HG02885 (cell line): ENCODE data around the gene PHF2.
A peak's percentile ranks its signal among the peaks of the same experiment; 100 is the strongest.

Experiments used
- ATAC-seq: cut with Tn5 transposase; IDR thresholded peaks from one replicate; pipeline ENCODE4 v1.9.1; 2021; ENCODE audit warnings: mild to moderate bottlenecking; ENCODE audit not compliant: unreplicated experiment, poor library complexity

The PHF2 gene

DNA sequence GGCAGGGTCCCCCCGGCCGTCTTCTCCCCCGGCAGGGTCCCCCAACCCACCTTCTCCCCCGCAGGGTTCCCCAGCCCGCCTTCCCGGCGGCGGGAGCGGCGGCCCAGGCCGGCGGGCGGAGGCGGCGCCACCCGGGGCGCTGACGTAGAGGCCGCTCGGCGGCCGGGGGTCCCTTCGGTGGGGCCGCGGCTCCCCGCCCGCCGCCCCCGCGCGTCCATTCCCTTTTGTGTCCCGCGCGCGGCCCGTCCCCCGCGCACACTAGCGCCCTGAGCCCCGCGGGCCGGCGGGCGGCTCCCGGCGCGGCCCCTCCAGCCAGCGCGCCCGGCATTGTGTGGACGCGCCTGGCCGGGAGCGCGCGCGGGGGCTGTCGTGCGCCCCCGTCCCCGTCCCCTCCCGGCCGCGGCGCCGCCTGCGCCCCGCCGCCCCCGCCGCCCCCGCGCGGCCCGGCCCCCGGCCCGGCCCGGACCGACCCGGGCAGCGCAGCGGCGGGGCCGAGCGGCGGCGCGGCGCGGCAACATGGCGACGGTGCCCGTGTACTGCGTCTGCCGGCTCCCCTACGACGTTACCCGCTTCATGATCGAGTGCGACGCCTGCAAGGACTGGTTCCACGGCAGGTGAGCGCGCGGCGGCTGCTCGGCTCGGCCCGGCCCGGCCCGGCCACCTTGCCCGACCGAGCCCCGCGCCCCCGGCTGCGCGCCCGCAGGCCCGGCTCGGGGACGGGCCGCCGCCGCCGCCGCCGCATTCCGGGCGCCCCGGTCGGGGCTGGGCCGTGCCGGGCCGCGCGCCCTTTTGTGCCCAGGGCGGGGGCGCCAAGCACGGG, at the start of gene PHF2:
Gene PHF2, plus strand, starts transcription at position 327 of the 820 bp plus-strand sequence. Its CDS starts 190 bp downstream, at position 517.
- peak; percentile 52 for ATAC-seq

DNA sequence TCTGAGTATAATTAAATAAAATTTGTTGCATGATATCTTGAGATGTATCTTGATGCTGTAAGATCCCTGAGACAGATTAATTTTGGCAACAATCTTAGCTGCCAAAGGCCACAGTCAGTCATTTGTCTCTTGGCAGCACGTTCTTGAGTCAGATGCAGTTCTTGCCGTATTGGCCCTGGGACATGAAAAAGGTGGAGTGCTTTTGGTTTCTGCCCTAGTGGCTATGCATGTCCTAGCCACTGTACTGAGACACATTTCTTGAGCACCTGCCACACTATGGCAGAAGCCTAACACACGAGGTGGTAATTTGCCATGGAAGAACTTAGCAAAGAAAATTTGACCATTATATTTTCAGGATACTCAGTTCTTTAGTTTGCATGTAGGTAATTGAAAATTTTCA, 45.0 kb upstream of the PHF2 start:
- ATAC-seq, result no peak

DNA sequence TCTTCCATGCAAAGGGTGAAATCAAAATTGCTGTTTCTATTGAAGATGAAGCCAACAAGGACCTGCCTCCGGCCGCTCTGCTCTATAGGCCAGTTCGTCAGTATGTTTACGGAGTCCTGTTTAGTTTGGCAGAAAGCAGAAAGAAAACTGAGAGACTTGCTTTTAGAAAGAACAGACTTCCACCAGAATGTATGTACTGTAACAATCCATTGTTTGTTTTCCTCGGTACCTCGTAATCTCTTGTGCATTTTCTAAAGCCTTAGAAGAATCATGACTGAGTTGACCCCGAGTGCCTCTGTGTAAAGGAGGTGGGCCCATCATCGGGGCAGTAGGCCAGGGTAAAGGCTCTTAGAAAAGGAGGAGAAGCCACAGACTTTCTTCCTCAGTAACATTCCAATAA, 44.2 kb upstream of the PHF2 start:
- ATAC-seq, result no peak

DNA sequence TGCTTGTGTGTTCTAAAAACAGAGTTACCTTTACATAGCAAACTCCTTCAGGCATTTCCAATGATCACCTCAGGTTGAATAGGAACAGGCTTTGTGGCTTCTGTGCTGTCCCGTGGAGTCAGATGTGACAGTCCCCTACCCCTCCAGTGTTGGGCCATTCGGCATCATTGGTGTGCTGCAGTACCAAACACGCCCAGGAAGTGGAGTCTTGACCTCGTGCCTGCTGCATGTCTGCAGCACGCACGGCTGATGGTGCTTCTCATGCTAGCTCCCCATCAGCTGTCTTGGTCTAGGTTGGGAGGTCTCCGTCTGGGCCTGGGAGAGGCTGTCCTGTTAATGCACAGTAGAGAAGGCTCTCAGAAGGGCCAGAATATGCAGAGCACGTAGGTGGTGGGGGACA, 42.5 kb upstream of the PHF2 start:
- ATAC-seq, result no peak

DNA sequence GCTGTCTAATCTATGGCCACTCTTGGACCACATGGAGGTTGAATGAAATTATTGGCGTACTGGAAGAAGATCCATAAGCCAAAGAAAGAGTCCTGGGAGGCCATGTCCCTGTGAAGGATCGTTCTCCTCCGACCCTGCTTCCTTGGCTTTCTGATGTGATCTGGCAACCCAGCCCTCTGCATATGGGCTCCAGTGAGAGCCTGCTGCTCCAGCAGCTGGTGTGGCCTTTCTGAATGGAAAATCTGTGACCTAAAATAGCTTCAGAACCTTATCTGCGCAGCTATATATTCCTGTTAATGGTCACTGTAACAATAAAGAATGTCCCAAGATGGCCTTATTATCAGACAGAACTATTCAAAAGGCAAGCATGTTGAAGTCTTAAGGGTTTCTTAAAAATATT, 40.2 kb upstream of the PHF2 start:
- no peak for ATAC-seq

DNA sequence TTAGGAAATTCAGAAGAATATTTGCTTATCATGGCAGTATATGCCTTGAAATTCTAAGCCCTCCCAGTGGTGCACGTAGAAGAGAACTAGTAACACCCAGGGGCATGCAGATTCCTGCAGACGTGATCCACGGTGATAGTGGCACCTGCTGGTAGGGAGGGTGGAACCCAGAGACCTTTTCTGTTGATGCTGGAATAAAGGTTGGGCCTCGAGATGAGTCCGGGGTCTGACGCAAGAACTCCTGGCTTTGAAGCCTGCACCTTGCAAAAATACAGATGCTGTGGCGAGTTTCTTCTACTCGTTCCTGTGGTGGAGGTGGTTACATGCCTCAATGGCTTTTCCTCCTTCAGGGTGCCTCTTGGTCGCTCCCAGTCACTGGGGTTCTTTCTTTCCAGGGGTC, 39.5 kb upstream of the PHF2 start:
- ATAC-seq, result no peak

DNA sequence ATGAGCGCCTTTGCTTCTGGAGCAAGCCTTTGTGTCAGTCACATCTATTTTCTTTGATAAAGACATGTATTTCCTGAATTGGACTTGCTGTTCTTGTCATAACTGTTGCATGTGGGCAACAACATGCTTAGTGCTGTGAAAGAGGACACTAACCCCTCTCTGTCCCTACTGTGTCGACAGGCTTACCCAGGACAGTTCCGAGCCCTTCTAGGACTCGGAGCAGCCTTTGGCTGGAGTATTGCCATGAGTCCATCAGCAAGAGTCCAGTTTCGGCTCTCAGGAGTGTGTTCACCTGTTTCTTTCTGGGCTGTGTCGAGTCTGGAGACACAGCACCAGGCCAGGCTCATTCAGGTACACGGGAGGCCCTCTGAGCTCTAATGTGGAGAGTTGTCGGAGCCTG, 36.1 kb upstream of the PHF2 start:
- no peak for ATAC-seq

DNA sequence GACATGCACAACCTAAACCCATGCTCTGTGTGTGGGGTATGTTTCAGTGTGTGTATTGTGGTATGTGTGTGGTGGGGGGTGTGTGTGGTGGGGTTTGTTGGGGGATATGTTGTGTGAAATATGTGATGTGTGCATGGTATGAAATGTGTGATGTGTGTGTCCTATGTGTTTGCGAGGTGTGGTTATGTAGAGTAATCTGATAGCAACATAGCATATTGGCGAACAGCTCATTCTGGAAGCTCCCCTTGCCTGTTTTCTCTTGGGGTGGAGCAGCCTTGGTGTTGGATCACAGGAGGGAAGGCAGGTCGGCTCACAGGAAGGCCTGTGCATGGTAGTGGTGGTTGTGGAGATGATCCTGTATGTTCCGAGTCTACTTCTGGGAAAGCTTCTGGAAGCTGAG, 35.4 kb upstream of the PHF2 start:
- no peak for ATAC-seq

DNA sequence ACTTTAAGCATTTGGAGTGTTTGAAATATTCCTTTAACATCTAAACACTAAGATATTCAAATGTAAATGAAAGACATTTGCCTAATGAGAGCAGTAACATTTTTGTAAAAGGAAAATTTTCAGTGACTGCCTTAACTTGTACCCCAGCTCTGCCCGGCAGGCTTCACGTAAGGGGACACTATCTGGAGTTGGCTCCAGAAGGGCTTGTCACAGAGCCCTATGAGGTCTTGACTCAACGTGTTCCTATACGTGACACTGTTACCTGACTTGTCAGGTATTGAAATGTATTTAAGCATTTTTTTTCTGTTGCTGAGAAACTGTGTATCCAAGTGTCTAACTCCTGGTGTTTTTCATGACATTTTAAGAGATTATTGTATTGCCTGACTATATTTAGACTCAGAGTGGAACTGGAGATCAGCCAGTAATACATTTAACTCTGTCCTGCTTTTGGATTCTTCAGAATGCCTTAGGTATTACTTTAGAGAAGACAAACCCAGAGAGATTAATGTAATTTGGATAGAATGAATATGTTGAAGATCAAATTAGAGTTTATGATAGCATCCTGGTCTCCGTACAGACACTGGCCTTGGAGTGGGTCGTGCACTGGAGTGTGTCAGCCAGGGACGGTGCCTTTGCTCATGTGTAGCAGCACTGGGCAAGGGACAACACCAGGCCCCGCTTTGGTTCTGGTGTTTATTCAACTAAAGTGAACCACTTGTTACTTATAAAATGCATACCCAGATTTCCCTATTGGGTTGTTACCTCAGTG, 34.6 kb upstream of the PHF2 start:
- no peak for ATAC-seq

DNA sequence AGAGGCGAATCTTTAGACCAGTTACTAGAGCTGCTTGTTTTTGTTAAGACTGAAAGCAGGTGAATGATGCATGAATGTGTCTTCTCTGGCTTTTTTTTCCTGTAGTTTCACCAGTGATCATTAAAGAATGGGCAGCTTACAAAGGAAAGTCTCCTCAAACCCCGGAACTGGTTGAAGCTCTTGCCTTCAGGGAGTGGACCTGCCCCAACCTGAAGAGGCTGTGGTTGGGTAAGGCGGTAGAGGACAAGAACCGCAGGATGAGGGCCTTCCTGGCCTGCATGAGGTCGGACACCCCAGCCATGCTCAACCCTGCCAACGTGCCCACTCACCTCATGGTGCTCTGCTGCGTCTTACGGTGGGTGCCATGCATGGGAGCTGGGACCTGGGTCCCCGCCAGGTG, 33.3 kb upstream of the PHF2 start:
- no peak for ATAC-seq

DNA sequence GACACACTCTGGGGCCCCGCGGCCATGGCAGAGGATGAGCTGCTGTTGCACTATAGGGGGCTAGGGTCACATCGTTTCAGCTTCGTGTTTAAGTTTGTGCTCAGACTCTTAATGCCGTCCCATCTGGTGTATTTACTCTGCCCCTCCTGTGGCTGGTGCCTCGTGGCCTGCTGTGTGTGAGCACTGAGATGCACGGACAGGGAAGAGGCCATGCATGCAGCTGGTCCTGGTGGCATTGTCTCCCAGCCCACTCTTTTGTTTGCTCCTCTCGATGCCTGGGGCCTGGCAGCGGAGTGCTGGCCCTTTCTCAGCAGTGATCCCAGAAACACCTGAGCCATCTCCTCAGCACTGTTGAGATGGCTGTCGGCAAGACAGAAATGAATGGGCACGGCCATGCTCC, 30.0 kb upstream of the PHF2 start:
- no peak for ATAC-seq

DNA sequence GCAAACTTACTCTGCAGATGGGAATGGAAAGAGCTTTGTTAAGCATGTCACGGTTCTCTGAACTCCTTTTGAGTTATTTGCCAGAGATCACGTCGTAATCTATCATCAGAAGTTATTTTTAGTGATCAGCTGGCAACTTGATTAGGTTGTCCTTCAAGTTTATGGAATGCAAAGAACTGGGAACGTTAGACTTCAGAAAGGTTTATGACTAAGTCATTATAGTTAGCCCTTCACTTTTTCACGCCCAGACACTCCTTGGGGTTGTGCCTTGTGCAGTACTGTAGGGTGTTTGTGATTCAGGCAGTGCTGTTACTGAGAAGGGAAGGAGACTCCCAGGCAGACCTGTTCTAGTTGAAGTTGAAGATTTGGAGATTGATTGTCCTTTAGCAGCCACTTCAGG, 26.8 kb upstream of the PHF2 start:
- ATAC-seq, result no peak

DNA sequence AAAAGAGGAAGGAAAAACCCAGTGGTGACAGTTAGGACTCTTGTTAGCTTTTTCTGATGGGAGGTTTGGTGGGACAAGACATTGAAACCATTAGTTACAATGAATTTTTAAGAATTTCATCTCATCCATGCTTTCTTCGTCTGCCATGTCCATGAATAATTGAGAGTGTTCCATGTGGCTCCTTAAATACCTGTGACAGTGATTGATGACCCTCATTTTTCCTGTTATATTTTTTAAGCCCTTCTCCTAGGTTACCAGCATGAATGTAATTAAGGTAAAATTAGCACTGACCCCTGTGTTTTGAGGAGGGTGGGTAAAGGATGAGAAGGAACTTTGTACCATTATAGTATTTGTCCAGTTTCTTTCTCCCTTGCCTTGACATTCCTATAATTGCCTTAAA, 23.5 kb upstream of the PHF2 start:
- no peak for ATAC-seq

DNA sequence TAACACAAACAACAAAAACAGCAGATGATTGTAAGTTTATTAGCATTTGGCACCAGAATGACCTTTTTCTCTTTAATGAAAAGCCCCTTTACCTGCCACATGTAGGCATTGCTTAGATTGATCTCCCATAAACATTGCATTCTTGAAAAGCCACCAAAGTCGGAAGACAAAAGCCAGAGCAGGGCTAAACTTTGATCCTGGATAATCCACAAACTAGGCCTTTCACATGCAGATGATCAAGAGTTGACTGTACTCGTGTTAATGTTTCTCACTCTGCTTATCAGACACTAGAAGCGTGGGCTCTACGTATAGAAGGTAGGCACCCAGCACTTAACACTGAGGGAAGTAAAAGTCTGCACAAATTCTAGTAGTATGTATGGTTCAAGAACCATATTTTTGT, 21.0 kb upstream of the PHF2 start:
- ATAC-seq, result no peak

DNA sequence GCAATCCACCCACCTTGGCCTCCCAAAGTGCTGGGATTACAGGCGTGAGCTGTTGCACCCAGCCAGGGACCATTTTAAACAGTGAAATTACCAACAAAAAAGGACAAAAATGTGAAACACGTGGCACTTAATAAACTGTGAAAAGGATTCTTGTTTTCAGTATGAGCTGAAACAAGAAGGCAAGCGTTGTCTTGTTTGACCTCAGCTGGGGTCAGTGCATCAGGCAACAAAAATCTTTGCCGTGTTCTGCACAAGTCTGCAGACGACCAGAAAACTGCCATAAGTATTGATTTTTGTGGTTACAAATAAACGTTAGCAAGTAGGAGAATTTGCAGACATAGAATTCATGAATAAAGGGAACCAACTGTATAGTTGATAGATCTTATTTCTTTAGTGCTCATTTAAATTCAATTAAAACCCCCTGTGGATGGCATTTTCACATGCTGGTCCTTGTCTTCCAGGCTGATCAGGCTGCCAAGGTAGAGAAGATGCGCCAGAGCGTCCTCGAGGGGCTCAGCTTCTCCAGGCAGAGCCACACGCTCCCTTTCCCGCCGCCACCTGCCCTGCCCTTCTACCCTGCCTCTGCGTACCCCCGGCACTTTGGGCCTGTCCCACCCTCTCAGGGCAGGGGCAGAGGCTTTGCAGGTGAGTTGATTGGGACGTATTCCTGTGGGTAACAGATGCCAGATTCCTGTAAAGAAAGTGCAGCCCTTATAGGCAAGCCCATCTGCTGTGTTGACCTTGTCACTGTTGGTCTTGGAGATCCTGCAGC, 18.8 kb upstream of the PHF2 start:
- no peak for ATAC-seq

DNA sequence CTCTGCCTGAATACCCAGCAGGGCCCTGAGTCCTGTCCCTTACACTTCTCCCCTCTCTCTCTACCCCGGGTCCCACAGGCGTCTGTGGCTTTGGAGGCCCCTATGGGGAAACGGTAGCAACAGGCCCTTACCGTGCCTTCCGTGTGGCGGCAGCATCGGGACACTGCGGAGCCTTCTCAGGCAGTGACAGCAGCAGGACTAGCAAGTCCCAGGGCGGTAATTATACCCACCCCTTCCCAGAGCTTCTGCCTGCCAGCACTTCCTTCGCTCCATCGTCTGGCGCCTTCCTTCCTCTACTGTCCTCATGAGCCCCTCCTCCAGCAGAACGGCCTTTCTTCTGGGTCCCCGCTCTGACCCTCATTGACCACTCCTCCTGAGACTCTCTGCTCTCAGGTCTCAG, 17.9 kb upstream of the PHF2 start:
- no peak for ATAC-seq

DNA sequence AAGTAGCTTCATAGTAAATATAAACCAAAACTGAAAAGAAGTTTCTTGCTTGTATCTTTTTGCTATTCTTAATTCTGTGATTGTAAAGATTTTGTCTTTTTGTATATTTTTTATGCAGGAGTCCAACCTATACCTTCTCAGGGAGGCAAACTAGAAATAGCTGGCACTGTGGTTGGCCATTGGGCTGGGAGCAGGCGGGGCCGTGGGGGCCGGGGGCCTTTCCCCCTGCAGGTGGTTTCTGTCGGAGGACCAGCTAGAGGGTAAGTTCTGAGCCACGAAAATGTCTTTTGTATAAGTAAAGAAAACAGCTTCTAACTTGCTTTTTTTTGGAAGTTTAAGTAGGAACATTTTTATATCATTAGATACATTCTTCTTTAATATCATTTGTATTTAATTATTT, 15.4 kb upstream of the PHF2 start:
- ATAC-seq, result no peak

DNA sequence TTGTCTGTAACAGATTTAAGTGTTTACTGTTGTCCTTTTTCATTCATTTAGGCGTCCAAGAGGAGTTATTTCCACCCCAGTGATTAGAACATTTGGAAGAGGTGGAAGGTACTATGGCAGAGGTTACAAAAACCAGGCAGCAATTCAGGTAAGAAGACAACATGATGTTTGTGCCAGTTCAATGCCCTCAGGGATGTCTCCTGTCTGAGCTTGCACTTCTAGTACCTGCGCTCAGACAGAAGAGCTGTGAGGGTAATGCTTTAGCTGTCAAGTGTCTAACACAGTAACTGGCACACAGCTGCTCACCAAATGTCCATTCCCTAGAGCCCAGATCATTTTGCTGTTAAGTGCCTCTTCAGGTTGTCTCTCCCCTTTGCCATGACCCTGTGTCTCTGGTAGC, 14.2 kb upstream of the PHF2 start:
- no peak for ATAC-seq

DNA sequence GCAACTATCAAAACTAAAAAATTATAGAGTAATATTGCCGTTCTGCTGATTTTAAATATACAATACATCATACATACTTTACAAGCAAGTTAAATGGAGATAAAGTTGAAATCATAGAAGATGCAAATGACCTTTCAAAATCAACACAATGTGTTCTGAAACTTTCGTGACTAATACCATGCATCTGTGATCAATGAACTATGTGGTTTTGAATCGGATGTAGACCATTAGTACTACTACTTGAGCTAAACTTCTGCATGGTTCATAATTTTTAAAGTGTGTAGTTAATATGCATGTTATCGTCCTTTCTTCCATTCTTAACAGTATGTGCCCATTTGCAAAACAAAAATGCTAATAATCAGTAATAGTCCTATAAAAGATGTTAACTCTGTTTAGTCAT, 11.3 kb upstream of the PHF2 start:
- ATAC-seq, result no peak

DNA sequence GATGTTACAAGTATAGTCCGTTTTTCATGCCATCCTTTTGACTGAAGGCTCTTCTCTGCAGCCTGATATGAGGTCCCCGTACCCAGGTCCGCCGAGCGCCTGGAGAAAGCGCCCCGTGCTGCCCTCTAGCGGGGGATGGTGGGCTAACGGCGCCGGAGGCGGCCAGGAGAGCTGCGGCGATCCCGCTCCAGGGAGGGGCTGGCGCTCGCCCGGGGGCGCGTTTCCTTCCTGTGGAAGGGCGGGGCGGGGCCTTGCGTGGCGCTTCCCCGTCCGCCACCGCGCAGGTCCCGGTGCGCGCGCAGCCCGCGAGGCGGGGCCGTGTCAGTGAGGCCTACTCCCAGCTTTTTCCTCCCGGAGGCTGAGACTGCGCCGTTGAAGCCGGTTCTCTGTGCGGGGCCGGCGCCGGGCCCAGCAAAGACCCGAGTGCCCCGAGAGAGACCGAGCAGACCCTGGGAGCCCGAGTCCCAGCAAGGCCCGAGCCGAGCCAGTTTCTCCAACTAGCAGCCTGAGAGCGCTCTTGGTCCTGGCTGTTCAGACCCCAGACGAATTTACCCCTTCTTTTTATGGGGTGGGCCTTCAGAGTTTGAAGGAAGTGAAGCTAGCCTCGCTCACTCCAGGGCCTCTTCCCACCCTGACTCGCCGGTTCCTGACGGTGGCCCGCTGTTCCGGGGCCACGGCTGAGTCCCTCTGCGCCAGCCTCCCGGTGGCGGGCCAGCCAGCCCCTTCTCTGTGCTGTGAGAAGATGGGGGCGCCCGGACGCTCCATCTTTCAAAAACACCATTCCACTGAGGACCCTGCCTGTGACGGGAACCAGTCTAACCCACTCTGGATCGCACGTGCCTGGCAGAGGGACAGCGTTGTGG, 9.7 kb upstream of the PHF2 start:
- ATAC-seq, result peak; percentile 94
